GM12872 (cell line): ENCODE measurements around the gene KCNAB2.

Experiments
- CTCF ChIP-seq: IDR thresholded peaks from 3 replicates; pipeline ENCODE4 v1.5.1; 2011; ENCODE audit warnings: low read depth, mild to moderate bottlenecking, low read length, moderate library complexity; ENCODE audit not compliant: insufficient read depth

The KCNAB2 gene

DNA sequence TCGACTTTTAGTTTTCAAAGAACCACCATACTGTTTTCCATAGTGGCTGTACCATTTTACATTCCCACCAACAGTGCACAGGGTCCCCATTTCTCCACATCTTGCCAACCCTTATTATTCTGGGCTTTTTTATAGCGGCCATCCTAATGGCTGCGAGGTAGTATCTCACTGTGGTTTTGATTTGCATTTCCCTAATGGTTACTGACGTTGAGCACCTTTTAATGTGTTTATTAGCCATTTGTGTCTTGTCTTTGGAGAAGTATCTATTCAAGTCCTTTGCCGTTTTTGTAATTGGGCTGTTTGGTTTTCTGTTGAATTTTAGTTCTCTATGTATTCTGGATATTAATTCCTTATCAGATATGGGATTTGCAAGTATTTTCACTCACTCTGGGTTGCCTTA, 22.3 kb upstream of the KCNAB2 start:
- no peak for TF ChIP-seq CTCF

- TF ChIP-seq CTCF = no peak
Observed at GRCh38 chr1:6024376-6024775, 21.3 kb upstream of the KCNAB2 start.

GRCh38 chr1:6025269-6026094, 20.2 kb upstream of the KCNAB2 start:
- TF ChIP-seq CTCF = no peak

- TF ChIP-seq CTCF = no peak
Observed at GRCh38 chr1:6026095-6026809, 19.4 kb upstream of the KCNAB2 start.

DNA sequence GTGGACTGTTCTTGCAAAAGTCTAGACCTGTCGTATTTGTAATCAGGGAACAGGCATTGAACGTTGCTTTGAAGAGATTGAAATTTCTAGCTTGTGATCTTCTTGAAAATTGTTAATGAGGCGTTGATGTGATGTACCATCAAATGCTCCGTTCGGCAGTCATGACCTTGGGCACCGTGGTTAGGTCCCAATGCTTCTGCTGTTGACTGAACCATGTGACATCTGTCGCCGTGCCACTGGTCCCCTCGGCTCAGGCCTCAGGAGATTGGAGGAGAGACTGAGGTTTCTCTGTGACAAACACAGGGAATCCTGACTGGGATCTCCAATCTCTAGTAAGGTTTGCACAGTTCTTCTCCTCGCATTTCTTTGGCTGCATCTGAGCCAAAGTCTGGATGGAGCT, 18.1 kb upstream of the KCNAB2 start:
- TF ChIP-seq CTCF = no peak

- peak; percentile 27; the same call in 1 of the 3 replicates for TF ChIP-seq CTCF
Observed at GRCh38 chr1:6028042-6028850, 17.4 kb upstream of the KCNAB2 start.

- TF ChIP-seq CTCF = no peak
Observed at GRCh38 chr1:6029351-6029750, 16.3 kb upstream of the KCNAB2 start.
